Adrenal gland (tissue), 12 donors: ENCODE data around the gene GGT5. TPM values are rescaled to one million over a fixed set of nuclear protein-coding genes. Genes with fewer than 3 reads are reported as not detected.

Source experiments
- DNase-seq, 7 donors: peaks; one replicate each; pipeline ENCODE4 v3.0.0-alpha.2; 2019 to 2020
- H3K27ac ChIP-seq, 5 donors: fragments of 200-600 bp; sonication (generic) in 4 of 5; 1 replicate in 3 of 5; 2 replicates in 2 of 5; pipeline versions ENCODE4 v1.5.1 to v1.8.0; 2016 to 2020; ENCODE audit warnings: mild to moderate bottlenecking in 1 of 5
- H3K27me3 ChIP-seq: fragments of 200-600 bp; 2 replicates; pipeline ENCODE4 v1.8.0; 2021
- H3K36me3 ChIP-seq, 2 donors: fragments of 200-600 bp; replicated peaks in 1 of 2; 1 replicate in 1 of 2; 2 replicates in 1 of 2; pipeline versions ENCODE4 v1.5.1 to v1.8.0; 2018 to 2022
- H3K4me1 ChIP-seq, 2 donors: fragments of 200-600 bp; replicated peaks in 1 of 2; 1 replicate in 1 of 2; 2 replicates in 1 of 2; pipeline versions ENCODE4 v1.5.1 to v1.8.0; 2018 to 2021
- H3K4me3 ChIP-seq, 4 donors: fragments of 200-600 bp; sonication (generic) in 3 of 4; one replicate each; pipeline ENCODE4 v1.5.1; 2016 to 2018
- H3K9me3 ChIP-seq, 3 donors: fragments of 200-600 bp; sonication (generic) in 1 of 3; replicated peaks in 1 of 3; 1 replicate in 2 of 3; 2 replicates in 1 of 3; pipeline versions ENCODE4 v1.5.1 to v1.8.0; 2016 to 2021
- POLR2A ChIP-seq, 2 donors: fragments of 450-650 bp; IDR thresholded peaks; one replicate each; pipeline ENCODE4 v1.6.1; 2017; ENCODE audit warnings: antibody characterized with exemption in 2 of 2, mild to moderate bottlenecking in 2 of 2, moderate library complexity in 1 of 2
- WGBS, 4 donors: extraction: QIAGEN DNeasy Blood & Tissue Kit in 2 of 4; methylation state at CpG; one replicate each; pipeline versions ENCODE4 v1.1.5 to v1.1.7; 2013 to 2017; 5-methylcytosine and 5-hydroxymethylcytosine counted together
- intact Hi-C, 2 donors: fragments of 100-400 bp; cut with DNase I; formaldehyde crosslinking; loops; one replicate each; pipeline versions ENCODE4 v1.14.1 to v1.15.0; 2022 to 2023
- polyA plus RNA-seq, 3 donors: library from polyadenylated mRNA; stranded (reverse); fragments of 200-250 nt in 2 of 3; fragments of 350-450 nt in 1 of 3; fragmentation: Illumina TruSeq in 1 of 3; extraction: RNeasy Lipid Tissue Mini Kit (QIAGEN cat#74804) in 1 of 3; gene quantifications; one replicate each; pipeline ENCODE4 v1.2.3, GENCODE V29; 2013 to 2014
- total RNA-seq, 9 donors: library from RNA; depleted of rRNA in 4 of 9; stranded (reverse); fragments of >200 nt in 4 of 9; fragments of 120-200 nt in 1 of 9; fragmentation: NEBNext Ultra II Directional in 1 of 9; extraction: Animal tissue kit (Norgen Biotek cat#: 25700) in 1 of 9; gene quantifications; one replicate each; pipeline versions ENCODE4 v1.1.0 to v1.2.4, GENCODE V29; 2013 to 2023
- TF ChIP-seq, protein P1 (sequence below), 6 experiments: fragments of 450-650 bp in 4 of 6; fragments of 200-600 bp in 2 of 6; sonication (generic) in 1 of 6; IDR thresholded peaks; 1 replicate in 5 of 6; 2 replicates in 1 of 6; pipeline versions ENCODE4 v1.5.1 to v1.8.0; 2016 to 2021; ENCODE audit warnings: antibody characterized with exemption in 6 of 6, mild to moderate bottlenecking in 2 of 6, moderate library complexity in 1 of 6
- donor health status: healthy with polysubstance abuse.
- donor health status: Bipolar disorder and iron deficiency.
- donor health status: DM: yes; HTN: yes; CAD: no.
- donor health status: DM: no; HTN: no; CAD: no.
- donor health status: DM: no; HTN: no; CAD: no.
- donor health status: DM: yes; HTN: yes; CAD: no.

GGT5 gene
- total and polyA plus RNA-seq, 12 donors: 7.5 to 149 (median 78.5) TPM

DNA sequence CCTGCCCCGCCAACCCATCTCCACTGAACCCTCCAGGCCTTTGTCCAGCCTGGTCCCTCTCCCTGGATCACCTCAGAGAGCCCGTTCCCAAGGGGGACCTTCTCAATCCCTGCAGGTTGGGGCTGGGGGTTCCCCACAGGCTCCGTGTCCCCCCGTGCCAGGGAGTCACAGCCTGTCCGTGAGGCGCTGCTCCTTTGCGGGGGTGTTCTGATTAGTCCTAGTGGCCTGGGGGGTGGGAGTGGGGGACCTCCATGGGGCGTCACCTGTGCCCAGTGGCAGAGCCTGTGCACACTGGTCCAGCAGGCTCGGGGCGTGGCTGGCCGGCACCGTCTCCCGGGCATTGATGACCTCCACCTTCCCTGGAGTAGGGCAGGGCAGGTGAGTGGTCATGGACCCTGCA is 11.6 kb downstream of the GGT5 start:
- Histone ChIP-seq H3K27me3 (no peaks in the 10 kb centered on the region), H3K27ac (peak overlapping the region in 1 of 5 donors; percentile 22), H3K9me3 (no peaks in the 10 kb centered on the region), H3K4me1 (no peaks in the 10 kb centered on the region), H3K4me3 (no peak overlapping the region), H3K36me3 (no peaks in the 10 kb centered on the region)
- 87 to 96% (median 93%) methylated on average over 3 to 13 of the region's 13 CpGs for WGBS, 4 donors
- intact Hi-C loops: loop anchor here in 1 of 2 donors (5.0 kb wide), 1 partner anchor 36 kb away; no protein-coding TSS in a partner anchor
- no peak for TF ChIP-seq POLR2A (IDR thresholded peaks at IDR 0.05)
- TF ChIP-seq, protein P1, sequence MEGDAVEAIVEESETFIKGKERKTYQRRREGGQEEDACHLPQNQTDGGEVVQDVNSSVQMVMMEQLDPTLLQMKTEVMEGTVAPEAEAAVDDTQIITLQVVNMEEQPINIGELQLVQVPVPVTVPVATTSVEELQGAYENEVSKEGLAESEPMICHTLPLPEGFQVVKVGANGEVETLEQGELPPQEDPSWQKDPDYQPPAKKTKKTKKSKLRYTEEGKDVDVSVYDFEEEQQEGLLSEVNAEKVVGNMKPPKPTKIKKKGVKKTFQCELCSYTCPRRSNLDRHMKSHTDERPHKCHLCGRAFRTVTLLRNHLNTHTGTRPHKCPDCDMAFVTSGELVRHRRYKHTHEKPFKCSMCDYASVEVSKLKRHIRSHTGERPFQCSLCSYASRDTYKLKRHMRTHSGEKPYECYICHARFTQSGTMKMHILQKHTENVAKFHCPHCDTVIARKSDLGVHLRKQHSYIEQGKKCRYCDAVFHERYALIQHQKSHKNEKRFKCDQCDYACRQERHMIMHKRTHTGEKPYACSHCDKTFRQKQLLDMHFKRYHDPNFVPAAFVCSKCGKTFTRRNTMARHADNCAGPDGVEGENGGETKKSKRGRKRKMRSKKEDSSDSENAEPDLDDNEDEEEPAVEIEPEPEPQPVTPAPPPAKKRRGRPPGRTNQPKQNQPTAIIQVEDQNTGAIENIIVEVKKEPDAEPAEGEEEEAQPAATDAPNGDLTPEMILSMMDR (IDR thresholded peaks at IDR 0.05): no peak
- DNase-seq: no peak

DNA sequence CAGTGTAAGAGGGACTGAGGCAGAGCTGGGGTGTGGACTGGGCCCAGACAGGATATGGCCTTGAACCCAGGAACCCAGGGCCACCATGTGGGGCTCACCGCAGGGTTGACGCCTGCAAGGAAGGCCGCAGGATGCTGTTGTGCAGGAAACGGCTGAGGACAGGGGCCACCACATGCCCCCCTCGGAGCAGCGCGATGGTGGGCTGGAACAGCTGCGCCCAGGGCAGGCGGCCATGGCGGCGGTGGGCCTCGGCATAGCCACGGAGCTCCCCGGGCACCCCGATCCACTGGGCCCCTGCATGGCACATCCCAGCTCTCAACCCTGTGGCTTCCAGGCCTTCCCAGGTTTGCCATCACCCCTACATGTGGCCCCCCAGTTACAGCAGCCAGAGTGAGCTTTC is 12.2 kb downstream of the GGT5 start:
- no peak for DNase-seq
- Histone ChIP-seq H3K9me3 (no peaks in the 10 kb centered on the region), H3K27ac (peak overlapping the region in 1 of 5 donors; percentile 0), H3K4me3 (no peak overlapping the region), H3K27me3 (no peaks in the 10 kb centered on the region), H3K36me3 (no peaks in the 10 kb centered on the region), H3K4me1 (no peaks in the 10 kb centered on the region)
- intact Hi-C loops: loop anchor here in 1 of 2 donors (5.0 kb wide), 1 partner anchor 35 kb away; no protein-coding TSS in a partner anchor
- WGBS, 4 donors: 91 to 100% (median 94%) methylated on average over 6 to 15 of the region's 15 CpGs
- TF ChIP-seq, protein P1 (IDR thresholded peaks at IDR 0.05): no peak
- TF ChIP-seq POLR2A (IDR thresholded peaks at IDR 0.05): no peak

DNA sequence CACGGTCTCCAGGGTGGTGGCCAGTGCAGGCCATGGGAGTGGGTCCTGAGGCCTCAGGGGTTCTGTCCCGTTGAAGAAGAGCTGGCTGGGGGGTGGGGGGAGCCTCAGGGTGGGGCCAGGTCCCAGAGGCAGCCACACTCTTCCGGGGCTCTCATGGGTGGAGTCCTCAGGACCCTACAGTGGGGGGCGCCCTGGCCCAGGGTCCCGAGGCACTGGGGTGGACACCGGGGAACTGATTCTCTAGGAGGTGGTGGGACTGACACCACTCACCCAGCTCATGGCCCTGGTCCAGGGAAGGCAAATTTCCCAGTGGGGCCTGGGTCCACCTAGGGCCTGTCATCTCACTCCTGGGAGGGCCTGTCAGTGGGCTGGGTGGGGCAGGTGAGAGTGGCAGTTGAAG is 12.8 kb downstream of the GGT5 start:
- Histone ChIP-seq H3K4me1 (no peaks in the 10 kb centered on the region), H3K36me3 (no peaks in the 10 kb centered on the region), H3K27ac (peak overlapping the region in 1 of 5 donors; percentile 0), H3K27me3 (no peaks in the 10 kb centered on the region), H3K9me3 (no peaks in the 10 kb centered on the region), H3K4me3 (no peak overlapping the region)
- WGBS, 4 donors: 89 to 95% (median 91%) methylated on average over 6 of the region's 6 CpGs; no CpG with 5 or more reads in 1 of the 4 donors
- no peak for DNase-seq
- intact Hi-C loops: loop anchor here in 1 of 2 donors (5.0 kb wide), 1 partner anchor 35 kb away; no protein-coding TSS in a partner anchor
- TF ChIP-seq, protein P1 (IDR thresholded peaks at IDR 0.05): no peak
- TF ChIP-seq POLR2A (IDR thresholded peaks at IDR 0.05): no peak

DNA sequence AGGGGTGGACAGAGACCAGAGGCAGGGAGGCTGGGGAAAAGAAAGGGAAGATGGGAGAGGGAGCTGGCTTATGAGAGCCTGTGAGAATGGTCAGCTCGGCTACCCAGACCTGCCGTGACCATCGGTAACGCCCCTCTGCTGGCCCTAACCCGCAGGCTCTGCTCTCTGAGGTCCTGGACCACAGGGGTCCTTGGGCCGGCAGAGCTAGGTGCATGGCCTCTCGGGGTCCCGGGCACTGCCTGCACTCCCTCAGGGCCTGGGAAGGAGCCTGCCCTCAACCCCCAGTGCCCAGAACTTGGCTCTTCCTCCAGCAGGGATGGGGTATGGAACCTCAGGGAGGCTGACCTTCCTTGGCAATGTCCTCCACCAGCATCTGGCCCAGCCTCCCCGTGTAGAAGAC is 13.2 kb downstream of the GGT5 start:
- intact Hi-C loops: loop anchor here in 1 of 2 donors (5.0 kb wide), 1 partner anchor 34 kb away; no protein-coding TSS in a partner anchor
- no peak overlapping the region for H3K4me3 ChIP-seq
- TF ChIP-seq POLR2A (IDR thresholded peaks at IDR 0.05): no peak
- TF ChIP-seq, protein P1 (IDR thresholded peaks at IDR 0.05): no peak
- 89 to 91% (median 90%) methylated on average over 7 to 9 of the region's 9 CpGs for WGBS, 4 donors
- no peaks in the 10 kb centered on the region for H3K9me3 ChIP-seq
- no peaks in the 10 kb centered on the region for H3K4me1 ChIP-seq
- H3K27me3 ChIP-seq: no peaks in the 10 kb centered on the region
- no peaks in the 10 kb centered on the region for H3K36me3 ChIP-seq
- no peak for DNase-seq
- peak overlapping the region in 1 of 5 donors; percentile 0 for H3K27ac ChIP-seq
